Psoas muscle (tissue), 8 donors: ENCODE measurements around the gene KCTD5. TPM values are rescaled to one million over a fixed set of nuclear protein-coding genes. Genes with fewer than 3 reads are reported as not detected.
A peak's percentile ranks its signal among the peaks of the same experiment; 100 is the strongest.

Experiments used
- ATAC-seq, 4 donors: fragments of 200-7000 bp; cut with Tn5 transposase; one replicate each; pipeline ENCODE4 v1.9.1; 2020; ENCODE audit warnings: moderate library complexity in 3 of 4, mild to moderate bottlenecking in 2 of 4
- DNase-seq, 2 donors: peaks; one replicate each; pipeline ENCODE4 v3.0.0-alpha.2; 2020
- H3K27ac ChIP-seq: fragments of 200-600 bp; one replicate; pipeline ENCODE4 v1.8.0; 2022
- H3K27me3 ChIP-seq, 3 donors: fragments of 200-600 bp in 1 of 3; one replicate each; pipeline versions ENCODE4 v1.6.1 to v1.8.0; 2013 to 2022; ENCODE audit warnings: low read length in 2 of 3, mild to moderate bottlenecking in 2 of 3, moderate library complexity in 1 of 3; ENCODE audit not compliant: insufficient read depth in 3 of 3
- H3K36me3 ChIP-seq, 2 donors: fragments of 200-600 bp in 1 of 2; one replicate each; pipeline versions ENCODE4 v1.6.1 to v1.8.0; 2013 to 2022; ENCODE audit warnings: low read depth in 1 of 2, mild to moderate bottlenecking in 1 of 2, moderate library complexity in 1 of 2; ENCODE audit not compliant: insufficient read depth in 1 of 2
- H3K4me1 ChIP-seq: fragments of 200-600 bp; one replicate; pipeline ENCODE4 v1.8.0; 2022
- H3K4me3 ChIP-seq: fragments of 200-600 bp; one replicate; pipeline ENCODE4 v1.8.0; 2022; ENCODE audit warnings: mild to moderate bottlenecking
- H3K9me3 ChIP-seq: fragments of 200-600 bp; one replicate; pipeline ENCODE4 v1.8.0; 2022
- WGBS, 3 donors: extraction: QIAGEN DNeasy Blood & Tissue Kit; methylation state at CpG; one replicate each; pipeline versions ENCODE4 v1.1.6 to v1.1.7; 2013; 5-methylcytosine and 5-hydroxymethylcytosine counted together
- intact Hi-C, 2 donors: fragments of 100-400 bp; cut with DNase I; formaldehyde crosslinking; loops; one replicate each; pipeline versions ENCODE4 v1.11.0 to v1.14.2; 2022
- polyA plus RNA-seq, 3 donors: library from polyadenylated mRNA; stranded (reverse); fragments of 200-250 nt; gene quantifications; one replicate each; pipeline ENCODE4 v1.2.3, GENCODE V29; 2013
- total RNA-seq, 4 donors: library from RNA; stranded (reverse); fragmentation: NEBNext Ultra II Directional in 2 of 4; extraction: Animal tissue kit (Norgen Biotek cat#: 25700) in 2 of 4; gene quantifications; one replicate each; pipeline versions ENCODE4 v1.2.1 to v1.2.4, GENCODE V29; 2021 to 2023
- TF ChIP-seq, protein P1 (sequence below): fragments of 200-600 bp; IDR thresholded peaks from one replicate; pipeline ENCODE4 v1.8.0; 2022; ENCODE audit warnings: antibody characterized with exemption
- donor health status: healthy with polysubstance abuse.
- donor health status: DM: no; HTN: no; CAD: no; lungs with moderate emphysema.
- donor health status: Bipolar disorder and iron deficiency.
- donor health status: healthy.
- donor health status: DM: yes; HTN: yes; CAD: no.
- donor health status: DM: no; HTN: no; CAD: no.
- donor health status: DM: no; HTN: no; CAD: no.
- donor health status: DM: yes; HTN: yes; CAD: no.

The KCTD5 gene
- total and polyA plus RNA-seq, 7 donors: 9.1 to 65.8 (median 17.2) TPM

GRCh38 chr16:2706085-2706484, 23.8 kb downstream of the KCTD5 start:
- ATAC-seq: no peak
- WGBS, 3 donors: 76 to 86% (median 84%) methylated on average over 17 of the region's 17 CpGs
- Histone ChIP-seq H3K27me3 (no peaks in the 10 kb centered on the region), H3K4me3 (no peak overlapping the region), H3K4me1 (peaks cover 26% of the 10 kb centered on the region), H3K9me3 (no peaks in the 10 kb centered on the region), H3K27ac (no peak overlapping the region), H3K36me3 (peaks cover 7 to 52% of the 10 kb centered on the region in 2 donors)
- peak in 1 of 2 donors; percentile 43 for DNase-seq
- TF ChIP-seq, protein P1, sequence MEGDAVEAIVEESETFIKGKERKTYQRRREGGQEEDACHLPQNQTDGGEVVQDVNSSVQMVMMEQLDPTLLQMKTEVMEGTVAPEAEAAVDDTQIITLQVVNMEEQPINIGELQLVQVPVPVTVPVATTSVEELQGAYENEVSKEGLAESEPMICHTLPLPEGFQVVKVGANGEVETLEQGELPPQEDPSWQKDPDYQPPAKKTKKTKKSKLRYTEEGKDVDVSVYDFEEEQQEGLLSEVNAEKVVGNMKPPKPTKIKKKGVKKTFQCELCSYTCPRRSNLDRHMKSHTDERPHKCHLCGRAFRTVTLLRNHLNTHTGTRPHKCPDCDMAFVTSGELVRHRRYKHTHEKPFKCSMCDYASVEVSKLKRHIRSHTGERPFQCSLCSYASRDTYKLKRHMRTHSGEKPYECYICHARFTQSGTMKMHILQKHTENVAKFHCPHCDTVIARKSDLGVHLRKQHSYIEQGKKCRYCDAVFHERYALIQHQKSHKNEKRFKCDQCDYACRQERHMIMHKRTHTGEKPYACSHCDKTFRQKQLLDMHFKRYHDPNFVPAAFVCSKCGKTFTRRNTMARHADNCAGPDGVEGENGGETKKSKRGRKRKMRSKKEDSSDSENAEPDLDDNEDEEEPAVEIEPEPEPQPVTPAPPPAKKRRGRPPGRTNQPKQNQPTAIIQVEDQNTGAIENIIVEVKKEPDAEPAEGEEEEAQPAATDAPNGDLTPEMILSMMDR: no peak
- intact Hi-C loops: no loop called here

GRCh38 chr16:2706611-2707311, 24.4 kb downstream of the KCTD5 start:
- DNase-seq: peak in 1 of 2 donors; percentile 18
- H3K27me3 ChIP-seq: no peaks in the 10 kb centered on the region
- H3K27ac ChIP-seq: no peak overlapping the region
- intact Hi-C loops: no loop called here
- TF ChIP-seq, protein P1: no peak
- peaks cover 26% of the 10 kb centered on the region for H3K4me1 ChIP-seq
- WGBS, 3 donors: 91 to 92% (median 91%) methylated on average over 19 to 22 of the region's 22 CpGs
- no peaks in the 10 kb centered on the region for H3K9me3 ChIP-seq
- peaks cover 7 to 52% of the 10 kb centered on the region in 2 donors for H3K36me3 ChIP-seq
- ATAC-seq: no peak
- no peak overlapping the region for H3K4me3 ChIP-seq

GRCh38 chr16:2707368-2708289, 25.3 kb downstream of the KCTD5 start:
- Histone ChIP-seq H3K27ac (no peak overlapping the region), H3K4me1 (peaks cover 19% of the 10 kb centered on the region), H3K36me3 (peaks cover 3 to 44% of the 10 kb centered on the region in 2 donors), H3K4me3 (no peak overlapping the region), H3K27me3 (no peaks in the 10 kb centered on the region), H3K9me3 (no peaks in the 10 kb centered on the region)
- intact Hi-C loops: no loop called here
- DNase-seq (no peak), ATAC-seq (no peak)
- 90 to 92% (median 90%) methylated on average over 48 to 51 of the region's 51 CpGs for WGBS, 3 donors
- TF ChIP-seq, protein P1: no peak

- peaks cover 14% of the 10 kb centered on the region for H3K4me1 ChIP-seq
- 90 to 94% (median 91%) methylated on average over 14 of the region's 14 CpGs for WGBS, 3 donors
- DNase-seq (no peak), ATAC-seq (no peak)
- no peak overlapping the region for H3K4me3 ChIP-seq
- intact Hi-C loops: no loop called here
- peaks cover 0 to 43% of the 10 kb centered on the region in 2 donors for H3K36me3 ChIP-seq
- no peaks in the 10 kb centered on the region for H3K9me3 ChIP-seq
- no peak overlapping the region for H3K27ac ChIP-seq
- H3K27me3 ChIP-seq: no peaks in the 10 kb centered on the region
- TF ChIP-seq, protein P1: no peak
Observed at GRCh38 chr16:2708290-2708639, 25.9 kb downstream of the KCTD5 start.
